GM21717 (cell line): ENCODE results near the gene CRHR2.

Experiments
- ATAC-seq: cut with Tn5 transposase; IDR thresholded peaks from one replicate; pipeline ENCODE4 v1.9.1; 2021; ENCODE audit warnings: mild to moderate bottlenecking, moderate library complexity; ENCODE audit not compliant: unreplicated experiment

Gene CRHR2

GRCh38 chr7:30633223-30633622 lies 49.0 kb downstream of the CRHR2 start:
- ATAC-seq: no peak

GRCh38 chr7:30630986-30631385 lies 51.3 kb downstream of the CRHR2 start:
- no peak for ATAC-seq

- ATAC-seq: no peak
Observed at GRCh38 chr7:30627026-30627425, 55.2 kb downstream of the CRHR2 start.

DNA sequence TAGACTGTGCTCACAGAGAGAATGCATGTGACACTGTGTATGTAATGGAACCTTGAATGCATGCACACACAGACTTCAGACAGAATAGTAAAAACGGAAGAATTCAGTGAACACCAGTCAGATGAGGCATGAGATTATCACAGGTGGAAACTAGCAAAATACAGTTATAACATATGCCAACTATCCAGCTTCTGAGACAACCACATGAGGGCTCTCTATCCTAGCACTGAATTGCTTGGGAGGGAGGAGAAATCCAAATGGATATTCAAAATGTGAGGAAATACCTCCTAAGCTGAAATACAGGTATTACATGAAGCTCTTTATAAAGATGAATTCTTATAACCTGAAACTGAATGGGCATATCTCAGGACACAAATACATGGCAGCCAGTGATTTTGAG lies 57.0 kb downstream of the CRHR2 start:
- no peak for ATAC-seq

- no peak for ATAC-seq
Observed at GRCh38 chr7:30618961-30619360, 63.3 kb downstream of the CRHR2 start.

- no peak for ATAC-seq
Observed at GRCh38 chr7:30618080-30618676, 64.1 kb downstream of the CRHR2 start.

DNA sequence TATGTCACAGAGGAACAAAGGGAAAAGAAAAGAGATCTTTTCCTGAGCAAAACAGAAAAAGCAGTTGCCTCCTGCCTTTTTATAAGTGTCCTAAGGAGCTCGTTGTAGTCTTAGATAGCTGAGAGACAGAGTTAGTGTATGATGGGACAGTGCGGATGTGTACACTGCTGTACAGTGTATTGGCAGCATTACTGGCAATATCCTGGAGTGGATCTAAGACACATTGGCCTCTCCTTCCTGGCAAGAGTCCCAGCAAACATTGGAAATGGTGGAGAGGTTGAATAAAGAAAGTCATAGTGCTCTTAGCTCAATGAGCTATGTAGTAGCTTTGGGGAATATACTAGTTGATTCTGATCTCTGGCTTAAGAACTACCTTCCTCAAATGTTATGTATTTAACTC lies 64.9 kb downstream of the CRHR2 start:
- no peak for ATAC-seq

GRCh38 chr7:30616318-30616717 lies 65.9 kb downstream of the CRHR2 start:
- no peak for ATAC-seq

DNA sequence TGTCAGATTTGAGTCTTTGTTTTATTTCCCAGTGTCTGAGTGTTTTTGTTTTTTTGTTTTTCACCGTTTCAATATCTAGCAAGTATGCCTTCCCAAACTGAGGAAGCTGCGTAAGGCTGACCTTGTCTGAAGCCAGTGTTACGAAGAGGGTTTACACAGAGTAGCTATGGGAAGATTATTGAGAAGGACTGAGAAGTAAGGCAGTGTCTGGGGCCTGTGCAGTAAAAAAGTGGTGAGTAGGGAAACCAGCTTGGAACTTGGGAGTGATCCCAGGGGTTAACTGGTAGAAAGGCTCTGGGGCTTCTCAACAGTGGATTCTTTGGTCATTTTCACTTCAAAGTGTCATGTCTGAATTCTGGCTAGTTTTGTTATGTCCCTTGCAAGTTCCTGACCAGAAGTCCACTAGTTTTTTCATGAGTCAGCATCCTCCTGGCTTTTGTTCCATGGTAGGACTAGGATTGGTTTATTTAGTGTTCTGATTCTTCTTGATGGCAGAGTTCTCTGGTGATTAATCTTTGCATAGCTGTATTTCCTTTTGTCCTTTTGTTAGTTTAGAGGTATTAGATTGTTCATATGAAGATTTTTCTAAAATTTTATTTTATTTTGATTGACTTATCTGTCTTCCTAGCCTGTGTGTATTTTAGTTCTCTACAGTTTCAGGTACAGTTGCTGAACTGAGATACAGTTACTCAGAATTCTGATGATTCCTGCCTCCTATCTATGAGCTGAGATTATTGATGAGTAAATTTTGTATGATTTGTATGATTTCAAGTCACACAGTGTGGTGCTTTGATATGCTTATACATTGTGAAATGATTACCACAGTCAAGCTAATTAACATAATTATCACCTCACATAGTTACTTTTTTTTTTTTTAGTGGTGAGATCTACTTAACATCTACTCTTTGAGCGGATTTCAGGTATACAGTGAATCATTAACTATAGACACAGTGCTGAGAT lies 68.6 kb downstream of the CRHR2 start:
- ATAC-seq: no peak

GRCh38 chr7:30612658-30613265 lies 69.5 kb downstream of the CRHR2 start:
- ATAC-seq: no peak

DNA sequence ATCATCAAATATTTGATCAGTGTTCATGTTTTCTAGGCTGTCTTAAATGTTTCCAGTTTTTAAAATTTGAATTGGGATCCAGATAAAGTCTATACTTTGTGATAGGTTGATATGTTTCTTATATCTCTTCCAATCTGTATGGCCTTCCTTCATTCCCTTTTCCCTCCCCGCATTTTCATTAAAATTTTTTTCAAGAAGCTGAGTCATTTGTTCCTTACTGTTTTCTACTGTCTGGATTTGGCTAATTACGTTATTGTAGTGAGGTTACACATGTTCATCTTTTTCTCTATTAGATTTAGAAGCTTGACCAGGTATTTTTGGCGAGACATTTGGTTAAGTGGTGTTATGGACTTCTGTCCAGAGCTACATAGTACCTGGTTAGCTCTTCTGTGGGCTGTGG lies 76.4 kb downstream of the CRHR2 start:
- ATAC-seq: no peak

- ATAC-seq: no peak
Observed at GRCh38 chr7:30604901-30605300, 77.4 kb downstream of the CRHR2 start.
